SK-N-SH (cell line): Measurements from ENCODE around the gene SIL1. TPM values are rescaled to one million over a fixed set of nuclear protein-coding genes. Genes with fewer than 3 reads are reported as not detected.

Source experiments
- CTCF ChIA-PET: fragments of 300-600, 350-600 bp; formaldehyde crosslinking; extraction: SDS; loops from one replicate; lab custom pipeline; 2021; lab: Yijun Ruan, JAX
- POLR2A ChIA-PET: fragments of 350-600 bp; sonication (Branson Sonifier 250); formaldehyde crosslinking; extraction: SDS; loops from one replicate; lab custom pipeline; 2020; ENCODE audit warnings: antibody characterized with exemption, inconsistent platforms; lab: Yijun Ruan, JAX
- DNase-seq: peaks from one replicate; pipeline ENCODE4 v3.0.0; 2012
- H2AFZ ChIP-seq: fragments of 200-600 bp; sonication (generic); 2 replicates; pipeline ENCODE4 v1.8.1; 2016; ENCODE audit warnings: antibody characterized with exemption, mild to moderate bottlenecking, low read depth
- H3F3A ChIP-seq: fragments of 200-600 bp; sonication (generic); replicated peaks from 2 replicates; pipeline ENCODE3; 2016; ENCODE audit warnings: antibody characterized with exemption, mild to moderate bottlenecking; ENCODE audit not compliant: insufficient read depth
- H3K27ac ChIP-seq, 2 experiments: fragments of 200-500 bp in 1 of 2; fragments of 200-600 bp in 1 of 2; sonication (Bioruptor generic) in 1 of 2; sonication (generic), shearing (Covaris generic) in 1 of 2; 2 replicates each; pipeline versions ENCODE4 v1.5.1 to v1.6.1; 2014 to 2016; ENCODE audit warnings: low read depth in 2 of 2, inconsistent platforms in 1 of 2, low read length in 1 of 2, mild to moderate bottlenecking in 1 of 2, mixed read lengths in 1 of 2
- H3K27me3 ChIP-seq: fragments of 200-600 bp; sonication (generic), shearing (Covaris generic); 2 replicates; pipeline ENCODE4 v1.6.1; 2016; ENCODE audit warnings: mixed run types; ENCODE audit not compliant: insufficient read depth
- H3K36me3 ChIP-seq, 2 experiments: fragments of 200-500 bp in 1 of 2; fragments of 200-600 bp in 1 of 2; sonication (Bioruptor generic) in 1 of 2; sonication (generic) in 1 of 2; replicated peaks in 1 of 2; 2 replicates each; pipeline versions ENCODE3 to v1.5.1; 2014 to 2016; ENCODE audit warnings: low read length in 1 of 2, mild to moderate bottlenecking in 1 of 2; ENCODE audit not compliant: insufficient read depth in 2 of 2, control insufficient read depth in 1 of 2
- H3K4me1 ChIP-seq, 2 experiments: fragments of 200-500 bp in 1 of 2; fragments of 200-600 bp in 1 of 2; sonication (Bioruptor generic) in 1 of 2; sonication (generic), shearing (Covaris generic) in 1 of 2; 2 replicates each; pipeline versions ENCODE4 v1.5.1 to v1.6.1; 2014 to 2016; ENCODE audit warnings: low read depth in 1 of 2, low read length in 1 of 2, mixed run types in 1 of 2; ENCODE audit not compliant: insufficient read depth in 2 of 2, control insufficient read depth in 1 of 2
- H3K4me2 ChIP-seq: fragments of 200-600 bp; sonication (generic), shearing (Covaris generic); 2 replicates; pipeline ENCODE4 v1.6.1; 2017; ENCODE audit warnings: mixed run types
- H3K4me3 ChIP-seq, 2 experiments: fragments of 200-500 bp in 1 of 2; fragments of 200-600 bp in 1 of 2; sonication (Bioruptor generic) in 1 of 2; sonication (generic), shearing (Covaris generic) in 1 of 2; 2 replicates each; pipeline versions ENCODE4 v1.5.1 to v1.8.1; 2014 to 2016; ENCODE audit warnings: low read depth in 2 of 2, inconsistent platforms in 1 of 2, low read length in 1 of 2, mild to moderate bottlenecking in 1 of 2, mixed read lengths in 1 of 2, moderate library complexity in 1 of 2
- H3K79me2 ChIP-seq: fragments of 200-600 bp; sonication (generic); 2 replicates; pipeline ENCODE4 v1.8.1; 2017; ENCODE audit warnings: mild to moderate bottlenecking; ENCODE audit not compliant: insufficient read depth
- H3K9ac ChIP-seq: fragments of 200-600 bp; sonication (generic); 2 replicates; pipeline ENCODE4 v1.6.1; 2017; ENCODE audit warnings: mixed run types
- H3K9me2 ChIP-seq: fragments of 200-600 bp; sonication (generic); 2 replicates; pipeline ENCODE4 v1.6.1; 2017; ENCODE audit warnings: mixed run types
- H3K9me3 ChIP-seq: fragments of 200-600 bp; sonication (generic); 2 replicates; pipeline ENCODE4 v1.6.1; 2017; ENCODE audit warnings: mixed run types, mild to moderate bottlenecking, moderate library complexity
- H4K20me1 ChIP-seq: fragments of 200-600 bp; sonication (generic); 2 replicates; pipeline ENCODE4 v1.6.1; 2017; ENCODE audit warnings: mild to moderate bottlenecking, mixed run types; ENCODE audit not compliant: insufficient read depth
- CHD2 ChIP-seq: fragments of 150-350 bp; IDR thresholded peaks from 2 replicates; pipeline ENCODE4 v1.6.1; 2018; ENCODE audit warnings: low read length; ENCODE audit not compliant: partially characterized antibody
- ELF1 ChIP-seq: IDR thresholded peaks from 2 replicates; pipeline ENCODE4 v1.4.0; 2012
- EP300 ChIP-seq, 2 experiments: IDR thresholded peaks; 2 replicates each; pipeline versions ENCODE4 v1.4.0 to v1.6.1; 2012; ENCODE audit warnings: borderline replicate concordance in 1 of 2, low read depth in 1 of 2, low read length in 1 of 2
- EZH2phosphoT487 ChIP-seq: fragments of 200-600 bp; sonication (generic); IDR thresholded peaks from 2 replicates; pipeline ENCODE4 v1.6.1; 2017; ENCODE audit warnings: low read depth, mixed run types, mild to moderate bottlenecking, antibody characterized with exemption, moderate library complexity, borderline replicate concordance
- FOXM1 ChIP-seq: IDR thresholded peaks from 2 replicates; pipeline ENCODE4 v1.4.0; 2012; ENCODE audit warnings: low read depth, mild to moderate bottlenecking
- GABPA ChIP-seq: IDR thresholded peaks from 2 replicates; pipeline ENCODE4 v1.4.0; 2012; ENCODE audit warnings: low read depth, mild to moderate bottlenecking
- NRF1 ChIP-seq: IDR thresholded peaks from 2 replicates; pipeline ENCODE4 v1.6.1; 2012; ENCODE audit warnings: low read depth, mild to moderate bottlenecking, low read length
- RAD21 ChIP-seq: IDR thresholded peaks from 2 replicates; pipeline ENCODE4 v1.6.1; 2012; ENCODE audit warnings: mild to moderate bottlenecking, low read length
- RFX5 ChIP-seq: IDR thresholded peaks from 2 replicates; pipeline ENCODE4 v1.6.1; 2012; ENCODE audit warnings: mild to moderate bottlenecking, improper control_type of control experiment, low read length
- RXRA ChIP-seq: IDR thresholded peaks from 2 replicates; pipeline ENCODE4 v1.4.0; 2012; ENCODE audit warnings: low read depth, mild to moderate bottlenecking, borderline replicate concordance
- TEAD4 ChIP-seq: IDR thresholded peaks from 2 replicates; pipeline ENCODE4 v1.4.0; 2012; ENCODE audit warnings: mild to moderate bottlenecking, borderline replicate concordance; ENCODE audit not compliant: insufficient read depth
- WGBS: methylation state at CpG from one replicate; pipeline ENCODE4 v1.1.6; 2017; ENCODE audit warnings: low lambda C conversion rate; 5-methylcytosine and 5-hydroxymethylcytosine counted together
- polyA plus RNA-seq, 3 experiments: library from polyadenylated mRNA; depleted of rRNA; stranded (reverse); fragments of >200 nt; gene quantifications; 2 replicates each; pipeline ENCODE4 v1.2.3, GENCODE V29; 2012
- TF ChIP-seq, protein P1 (sequence below): IDR thresholded peaks from 2 replicates; pipeline ENCODE4; 2012
- TF ChIP-seq, protein P2 (sequence below): IDR thresholded peaks from 2 replicates; pipeline ENCODE4 v1.4.0; 2012; ENCODE audit warnings: low read depth, borderline replicate concordance
- TF ChIP-seq, protein P3 (sequence below): IDR thresholded peaks from 2 replicates; pipeline ENCODE4 v1.4.0; 2012; ENCODE audit warnings: low read depth, borderline replicate concordance
- TF ChIP-seq, protein P4 (sequence below): fragments of 150-350 bp; IDR thresholded peaks from 2 replicates; pipeline ENCODE4 v1.6.1; 2017; ENCODE audit warnings: antibody characterized with exemption, low read length, low read depth, borderline replicate concordance

Gene SIL1
- polyA plus RNA-seq, 1 of the 3 experiments (the other 2 are of a cell fraction), result 25.9 TPM

DNA sequence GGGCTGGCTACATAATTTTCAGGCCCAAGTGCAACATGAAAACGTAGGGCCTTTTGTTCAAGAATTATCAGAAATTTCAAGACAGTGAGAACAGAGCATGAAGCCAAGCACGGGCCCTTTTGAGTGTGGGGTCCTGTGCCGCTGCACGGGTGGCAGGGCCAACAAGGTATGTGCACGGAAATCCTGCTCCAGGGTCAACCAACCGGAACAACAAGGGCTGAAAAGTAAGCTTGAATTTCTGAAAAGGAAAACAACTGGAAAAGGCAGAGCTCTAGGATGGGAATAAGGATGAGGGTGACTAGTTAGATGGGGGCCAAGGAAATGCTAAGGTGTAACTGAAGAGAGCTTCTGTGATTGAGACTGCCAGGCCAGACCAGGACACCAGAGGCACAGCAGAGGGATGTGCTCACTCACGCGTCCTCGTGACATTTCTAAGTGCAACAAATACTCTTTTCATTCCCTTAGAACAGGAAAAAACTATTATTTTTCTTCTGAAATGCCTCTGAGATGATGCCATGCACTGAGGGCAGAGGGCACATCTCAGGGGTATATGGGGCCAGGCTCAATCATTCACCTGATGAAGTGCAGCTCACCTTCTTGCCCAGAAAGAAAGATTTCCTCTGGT, 242.4 kb downstream of the SIL1 start:
- no peak overlapping the region for H2AFZ ChIP-seq
- no peak for DNase-seq
- H3K9me3 ChIP-seq, result no peaks in the 10 kb centered on the region
- no peak overlapping the region for H3K4me3 ChIP-seq
- H4K20me1 ChIP-seq, result no peaks in the 10 kb centered on the region
- CTCF ChIA-PET, result interaction anchor here (1.5 to 2.4 kb wide), 2 partner anchors 9 to 10 kb away, joined by 5 to 8 read pairs; no protein-coding TSS in a partner anchor
- H3K27ac ChIP-seq, result peak overlapping the region in 1 of 2 experiments; percentile 98; a peak in 2 of 4 replicates
- H3F3A ChIP-seq, result no peaks in the 10 kb centered on the region
- peaks cover 16 to 57% of the 10 kb centered on the region in 2 experiments; a peak in 2 of 4 replicates for H3K4me1 ChIP-seq
- TF ChIP-seq TEAD4, result no peak
- no peak for TF ChIP-seq NRF1
- TF ChIP-seq, protein P1, sequence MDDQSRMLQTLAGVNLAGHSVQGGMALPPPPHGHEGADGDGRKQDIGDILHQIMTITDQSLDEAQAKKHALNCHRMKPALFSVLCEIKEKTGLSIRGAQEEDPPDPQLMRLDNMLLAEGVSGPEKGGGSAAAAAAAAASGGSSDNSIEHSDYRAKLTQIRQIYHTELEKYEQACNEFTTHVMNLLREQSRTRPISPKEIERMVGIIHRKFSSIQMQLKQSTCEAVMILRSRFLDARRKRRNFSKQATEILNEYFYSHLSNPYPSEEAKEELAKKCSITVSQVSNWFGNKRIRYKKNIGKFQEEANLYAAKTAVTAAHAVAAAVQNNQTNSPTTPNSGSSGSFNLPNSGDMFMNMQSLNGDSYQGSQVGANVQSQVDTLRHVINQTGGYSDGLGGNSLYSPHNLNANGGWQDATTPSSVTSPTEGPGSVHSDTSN, result no peak
- TF ChIP-seq RFX5, result no peak
- TF ChIP-seq, protein P2, sequence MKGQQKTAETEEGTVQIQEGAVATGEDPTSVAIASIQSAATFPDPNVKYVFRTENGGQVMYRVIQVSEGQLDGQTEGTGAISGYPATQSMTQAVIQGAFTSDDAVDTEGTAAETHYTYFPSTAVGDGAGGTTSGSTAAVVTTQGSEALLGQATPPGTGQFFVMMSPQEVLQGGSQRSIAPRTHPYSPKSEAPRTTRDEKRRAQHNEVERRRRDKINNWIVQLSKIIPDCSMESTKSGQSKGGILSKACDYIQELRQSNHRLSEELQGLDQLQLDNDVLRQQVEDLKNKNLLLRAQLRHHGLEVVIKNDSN, result no peak
- TF ChIP-seq, protein P3, sequence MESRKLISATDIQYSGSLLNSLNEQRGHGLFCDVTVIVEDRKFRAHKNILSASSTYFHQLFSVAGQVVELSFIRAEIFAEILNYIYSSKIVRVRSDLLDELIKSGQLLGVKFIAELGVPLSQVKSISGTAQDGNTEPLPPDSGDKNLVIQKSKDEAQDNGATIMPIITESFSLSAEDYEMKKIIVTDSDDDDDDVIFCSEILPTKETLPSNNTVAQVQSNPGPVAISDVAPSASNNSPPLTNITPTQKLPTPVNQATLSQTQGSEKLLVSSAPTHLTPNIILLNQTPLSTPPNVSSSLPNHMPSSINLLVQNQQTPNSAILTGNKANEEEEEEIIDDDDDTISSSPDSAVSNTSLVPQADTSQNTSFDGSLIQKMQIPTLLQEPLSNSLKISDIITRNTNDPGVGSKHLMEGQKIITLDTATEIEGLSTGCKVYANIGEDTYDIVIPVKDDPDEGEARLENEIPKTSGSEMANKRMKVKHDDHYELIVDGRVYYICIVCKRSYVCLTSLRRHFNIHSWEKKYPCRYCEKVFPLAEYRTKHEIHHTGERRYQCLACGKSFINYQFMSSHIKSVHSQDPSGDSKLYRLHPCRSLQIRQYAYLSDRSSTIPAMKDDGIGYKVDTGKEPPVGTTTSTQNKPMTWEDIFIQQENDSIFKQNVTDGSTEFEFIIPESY, result no peak
- TF ChIP-seq RXRA, result no peak
- no peak for TF ChIP-seq GABPA
- TF ChIP-seq RAD21, result no peak
- no peak for TF ChIP-seq ELF1
- no peak for TF ChIP-seq CHD2
- TF ChIP-seq FOXM1, result no peak
- TF ChIP-seq, protein P4, sequence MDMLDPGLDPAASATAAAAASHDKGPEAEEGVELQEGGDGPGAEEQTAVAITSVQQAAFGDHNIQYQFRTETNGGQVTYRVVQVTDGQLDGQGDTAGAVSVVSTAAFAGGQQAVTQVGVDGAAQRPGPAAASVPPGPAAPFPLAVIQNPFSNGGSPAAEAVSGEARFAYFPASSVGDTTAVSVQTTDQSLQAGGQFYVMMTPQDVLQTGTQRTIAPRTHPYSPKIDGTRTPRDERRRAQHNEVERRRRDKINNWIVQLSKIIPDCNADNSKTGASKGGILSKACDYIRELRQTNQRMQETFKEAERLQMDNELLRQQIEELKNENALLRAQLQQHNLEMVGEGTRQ, result no peak
- TF ChIP-seq EZH2phosphoT487, result no peak
- TF ChIP-seq EP300 (IDR thresholded peaks at IDR 0.05; ENCODE audit: borderline replicate concordance in 1 of 2, low read depth in 1 of 2, low read length in 1 of 2), result no peak
- WGBS, result 93% methylated on average over 9 of the region's 9 CpGs
- no peak overlapping the region for H3K4me2 ChIP-seq
- POLR2A ChIA-PET, result interaction anchor here (1.2 kb wide), 1 partner anchor 16 kb away, joined by 3 read pairs; no protein-coding TSS in a partner anchor
- H3K27me3 ChIP-seq, result no peaks in the 10 kb centered on the region
- no peaks in the 10 kb centered on the region for H3K79me2 ChIP-seq
- H3K9me2 ChIP-seq, result no peaks in the 10 kb centered on the region
- H3K36me3 ChIP-seq, result no peaks in the 10 kb centered on the region
- H3K9ac ChIP-seq, result no peak overlapping the region
